H1 (cell line): ENCODE measurements around the gene DNAJC11. TPM values are rescaled to one million over a fixed set of nuclear protein-coding genes. Genes with fewer than 3 reads are reported as not detected.

Experiments used
- CTCF ChIA-PET: fragments of 300-600 bp; sonication (Branson Sonifier 250); formaldehyde crosslinking; loops from one replicate; lab custom pipeline; 2021; ENCODE audit not compliant: partially characterized antibody; lab: Charles Lee
- POLR2A ChIA-PET: fragments of 300-600 bp; sonication (Branson Sonifier 250); formaldehyde crosslinking; loops from one replicate; lab custom pipeline; 2021; ENCODE audit warnings: inconsistent platforms; ENCODE audit not compliant: partially characterized antibody; lab: Charles Lee
- DNase-seq, 2 experiments: peaks; one replicate each; pipeline versions ENCODE4 v3.0.0 to v3.0.0-alpha.2; 2010 to 2022; ENCODE audit warnings: low spot score in 2 of 2, low read depth in 1 of 2, mixed read lengths in 1 of 2
- FAIRE-seq: peaks from 2 replicates; lab custom pipeline; 2011; peaks lifted over from hg19 to GRCh38; lab: Jason Lieb, UNC
- H2AFZ ChIP-seq: 2 replicates; pipeline ENCODE4 v1.8.1; 2012; ENCODE audit warnings: low read length, inconsistent platforms
- H2AK5ac ChIP-seq: 2 replicates; pipeline ENCODE4 v1.6.1; 2013; ENCODE audit warnings: low read depth, low read length
- H2BK120ac ChIP-seq: replicated peaks from 2 replicates; pipeline ENCODE3; 2013; ENCODE audit warnings: low read depth, low read length, inconsistent platforms
- H2BK12ac ChIP-seq: 2 replicates; pipeline ENCODE4 v1.6.1; 2013; ENCODE audit warnings: low read depth, low read length
- H2BK15ac ChIP-seq: 2 replicates; pipeline ENCODE4 v1.6.1; 2013; ENCODE audit warnings: low read length
- H2BK20ac ChIP-seq: 2 replicates; pipeline ENCODE4 v1.6.1; 2013; ENCODE audit warnings: low read length
- H2BK5ac ChIP-seq: 2 replicates; pipeline ENCODE4 v1.6.1; 2013; ENCODE audit warnings: low read depth, low read length
- H3K14ac ChIP-seq: 2 replicates; pipeline ENCODE4 v1.6.1; 2013; ENCODE audit warnings: inconsistent platforms; ENCODE audit not compliant: insufficient read length
- H3K18ac ChIP-seq: 2 replicates; pipeline ENCODE4 v1.6.1; 2013; ENCODE audit warnings: low read length; ENCODE audit errors: extremely low read depth
- H3K23ac ChIP-seq: 2 replicates; pipeline ENCODE4 v1.6.1; 2013; ENCODE audit warnings: inconsistent platforms; ENCODE audit not compliant: insufficient read length
- H3K23me2 ChIP-seq: 2 replicates; pipeline ENCODE4 v1.6.1; 2013; ENCODE audit warnings: low read depth, low read length
- H3K27ac ChIP-seq: 2 replicates; pipeline ENCODE4 v1.6.1; 2011; ENCODE audit warnings: low read depth, low read length, inconsistent platforms
- H3K27me3 ChIP-seq, 4 experiments: replicated peaks in 1 of 4; 1 replicate in 1 of 4; 2 replicates in 3 of 4; pipeline versions ENCODE4 v1.6.1 to v1.8.1; 2011 to 2013; ENCODE audit warnings: low read length in 3 of 4, mild to moderate bottlenecking in 3 of 4, inconsistent platforms in 2 of 4, mixed read lengths in 2 of 4, moderate library complexity in 1 of 4; ENCODE audit not compliant: control insufficient read depth in 3 of 4, insufficient read depth in 3 of 4; ENCODE audit errors: extremely low read depth in 1 of 4
- H3K36me3 ChIP-seq, 4 experiments: 2 replicates each; pipeline versions ENCODE4 v1.6.1 to v1.8.1; 2011 to 2013; ENCODE audit warnings: mild to moderate bottlenecking in 4 of 4, low read length in 3 of 4, moderate library complexity in 2 of 4, control low read depth in 1 of 4, inconsistent platforms in 1 of 4; ENCODE audit not compliant: insufficient read depth in 4 of 4, control insufficient read depth in 2 of 4
- H3K4ac ChIP-seq: replicated peaks from 2 replicates; pipeline ENCODE3; 2013; ENCODE audit warnings: low read length, low read depth, mixed read lengths, inconsistent platforms; ENCODE audit not compliant: insufficient read length
- H3K4me1 ChIP-seq, 4 experiments: replicated peaks in 1 of 4; 1 replicate in 1 of 4; 2 replicates in 3 of 4; pipeline versions ENCODE4 v1.6.1 to v1.8.1; 2011 to 2013; ENCODE audit warnings: low read length in 3 of 4, inconsistent platforms in 2 of 4, mixed read lengths in 1 of 4; ENCODE audit not compliant: insufficient read depth in 4 of 4, control insufficient read depth in 3 of 4
- H3K4me2 ChIP-seq, 2 experiments: 2 replicates each; pipeline versions ENCODE4 v1.6.1 to v1.8.1; 2011 to 2013; ENCODE audit warnings: low read depth in 2 of 2, low read length in 2 of 2, control low read depth in 1 of 2, inconsistent platforms in 1 of 2, mild to moderate bottlenecking in 1 of 2; ENCODE audit not compliant: insufficient read depth in 1 of 2
- H3K4me3 ChIP-seq, 4 experiments: fragments of 200-600, 300-600 bp in 1 of 4; sonication (generic), shearing (Covaris generic), sonication (Bioruptor Twin) in 1 of 4; 2 replicates each; pipeline versions ENCODE4 v1.5.1 to v1.8.1; 2011 to 2016; ENCODE audit warnings: low read length in 4 of 4, low read depth in 3 of 4, control low read depth in 2 of 4, inconsistent platforms in 2 of 4, mild to moderate bottlenecking in 2 of 4, mixed read lengths in 1 of 4, moderate library complexity in 1 of 4; ENCODE audit not compliant: insufficient read depth in 2 of 4; ENCODE audit errors: extremely low read depth in 1 of 4
- H3K56ac ChIP-seq: replicated peaks from 2 replicates; pipeline ENCODE3; 2013; ENCODE audit warnings: low read depth, mild to moderate bottlenecking, mixed read lengths, low read length, inconsistent platforms; ENCODE audit not compliant: insufficient read length
- H3K79me1 ChIP-seq: 2 replicates; pipeline ENCODE4 v1.6.1; 2013; ENCODE audit warnings: low read depth, low read length, control low read depth
- H3K79me2 ChIP-seq, 2 experiments: 2 replicates each; pipeline versions ENCODE4 v1.6.1 to v1.8.1; 2012 to 2013; ENCODE audit warnings: low read length in 2 of 2, mild to moderate bottlenecking in 2 of 2, inconsistent platforms in 1 of 2; ENCODE audit not compliant: insufficient read depth in 2 of 2, control insufficient read depth in 1 of 2
- H3K9ac ChIP-seq, 4 experiments: replicated peaks in 1 of 4; 1 replicate in 1 of 4; 2 replicates in 3 of 4; pipeline versions ENCODE4 v1.6.1 to v1.8.1; 2011 to 2013; ENCODE audit warnings: low read depth in 3 of 4, low read length in 3 of 4, control low read depth in 2 of 4, mild to moderate bottlenecking in 2 of 4, moderate library complexity in 2 of 4, inconsistent platforms in 1 of 4; ENCODE audit errors: extremely low read depth in 1 of 4
- H3K9me3 ChIP-seq, 2 experiments: 2 replicates each; pipeline versions ENCODE4 v1.6.1 to v1.8.1; 2012 to 2013; ENCODE audit warnings: mild to moderate bottlenecking in 2 of 2, moderate library complexity in 2 of 2, control low read depth in 1 of 2, inconsistent platforms in 1 of 2, low read depth in 1 of 2, low read length in 1 of 2, mixed read lengths in 1 of 2; ENCODE audit not compliant: insufficient read depth in 2 of 2
- H4K20me1 ChIP-seq, 2 experiments: replicated peaks in 1 of 2; 2 replicates each; pipeline versions ENCODE3 to v1.8.1; 2011 to 2013; ENCODE audit warnings: inconsistent platforms in 2 of 2, low read length in 2 of 2, mild to moderate bottlenecking in 1 of 2; ENCODE audit not compliant: insufficient read depth in 2 of 2, control insufficient read depth in 1 of 2
- H4K5ac ChIP-seq: 2 replicates; pipeline ENCODE4 v1.6.1; 2013; ENCODE audit warnings: low read length, low read depth, mixed read lengths, inconsistent platforms; ENCODE audit not compliant: insufficient read length
- H4K8ac ChIP-seq: 2 replicates; pipeline ENCODE4 v1.8.0; 2013; ENCODE audit warnings: mild to moderate bottlenecking, moderate library complexity, low read length, inconsistent platforms; ENCODE audit not compliant: insufficient read depth; ENCODE audit errors: extremely low read depth
- H4K91ac ChIP-seq: replicated peaks from 2 replicates; pipeline ENCODE3; 2013; ENCODE audit warnings: low read length, mixed read lengths, inconsistent platforms; ENCODE audit not compliant: insufficient read length
- ASH2L ChIP-seq: fragments of 200-600, 300-600 bp; sonication (generic); IDR thresholded peaks from one replicate; pipeline ENCODE4 v1.7.1; 2017; ENCODE audit warnings: low read length
- CBX5 ChIP-seq: fragments of 300-800, 300-1000 bp; sonication (generic); IDR thresholded peaks from 2 replicates; pipeline ENCODE4 v1.7.1; 2016; ENCODE audit warnings: antibody characterized with exemption, low read length, low read depth
- CBX8 ChIP-seq: fragments of 300-800, 300-1000 bp; sonication (generic); IDR thresholded peaks from 2 replicates; pipeline ENCODE4 v1.7.1; 2016; ENCODE audit warnings: low read depth, low read length, borderline replicate concordance
- CHD1 ChIP-seq: IDR thresholded peaks from 2 replicates; pipeline ENCODE4 v1.6.1; 2012; ENCODE audit warnings: low read depth, low read length, improper control_type of control experiment
- GABPA ChIP-seq: IDR thresholded peaks from 2 replicates; pipeline ENCODE4 v1.6.1; 2011; ENCODE audit warnings: mild to moderate bottlenecking, low read length, moderate library complexity, borderline replicate concordance; ENCODE audit not compliant: insufficient read depth
- HDAC6 ChIP-seq: IDR thresholded peaks from one replicate; pipeline ENCODE4 v1.7.1; 2012; ENCODE audit warnings: low read depth, mild to moderate bottlenecking, inconsistent platforms, low read length, moderate library complexity
- JUN ChIP-seq: IDR thresholded peaks from 2 replicates; pipeline ENCODE4 v1.6.1; 2011; ENCODE audit warnings: low read depth, mild to moderate bottlenecking, improper control_type of control experiment, low read length
- NRF1 ChIP-seq: IDR thresholded peaks from 2 replicates; pipeline ENCODE4 v1.6.1; 2011; ENCODE audit warnings: mild to moderate bottlenecking, low read depth, low read length, improper control_type of control experiment
- SIX5 ChIP-seq: IDR thresholded peaks from 2 replicates; pipeline ENCODE4 v1.6.1; 2011; ENCODE audit warnings: mild to moderate bottlenecking, low read depth, low read length
- SP2 ChIP-seq: IDR thresholded peaks from 2 replicates; pipeline ENCODE4 v1.6.1; 2012; ENCODE audit warnings: mild to moderate bottlenecking, low read length, inconsistent platforms
- SUZ12 ChIP-seq: fragments of 200-600 bp; sonication (generic); IDR thresholded peaks from 2 replicates; pipeline ENCODE4 v1.6.1; 2012; ENCODE audit warnings: mild to moderate bottlenecking, inconsistent platforms, low read length, moderate library complexity, mixed read lengths
- TAF7 ChIP-seq: optimal IDR thresholded peaks from 2 replicates; pipeline ENCODE3; 2011; ENCODE audit warnings: low read depth, mild to moderate bottlenecking, inconsistent platforms, low read length, moderate library complexity, borderline replicate concordance
- USF2 ChIP-seq: IDR thresholded peaks from 2 replicates; pipeline ENCODE4 v1.6.1; 2011; ENCODE audit warnings: low read length, improper control_type of control experiment
- WGBS, 2 experiments: shearing (Covaris generic) in 1 of 2; methylation state at CpG; one replicate each; pipeline versions ENCODE4 v1.1.6 to v1.1.7; 2013 to 2015; ENCODE audit warnings: low lambda C conversion rate in 2 of 2, mixed read lengths in 2 of 2, inconsistent platforms in 1 of 2, low coverage in 1 of 2, missing lambda C conversion rate in 1 of 2; ENCODE audit not compliant: insufficient replicate concordance in 2 of 2, insufficient coverage in 1 of 2, insufficient read length in 1 of 2; ENCODE audit errors: extremely low coverage in 1 of 2, missing lambda C conversion rate in 1 of 2; 5-methylcytosine and 5-hydroxymethylcytosine counted together
- polyA plus RNA-seq, 7 experiments: library from polyadenylated mRNA; depleted of rRNA in 3 of 7; stranded (reverse) in 5 of 7; unstranded in 2 of 7; fragments of >200 nt in 5 of 7; fragments of 200-250 nt in 2 of 7; gene quantifications; 1 replicate in 5 of 7; 2 replicates in 1 of 7; 4 replicates in 1 of 7; pipeline versions ENCODE4 v1.2.1 to v1.2.3, GENCODE V29; 2011 to 2013; ENCODE audit warnings: missing spikeins in 2 of 7, mixed read lengths in 2 of 7
- total RNA-seq: library from RNA; stranded (reverse); fragmentation: NEBNext Ultra II Directional; extraction: Animal tissue kit (Norgen Biotek cat#: 25700); gene quantifications from 2 replicates; pipeline ENCODE4 v1.2.1, GENCODE V29; 2021

DNAJC11 gene
- total and polyA plus RNA-seq, 2 of the 8 experiments (the other 6 are each of a cell fraction or from before 2014, with no cell fraction given): 43.9 to 90.9 TPM

GRCh38 chr1:6637770-6638169 lies 63.8 kb downstream of the DNAJC11 start:
- no peaks in the 10 kb centered on the region for H3K9me3 ChIP-seq
- H3K14ac ChIP-seq: no peak overlapping the region
- no peak overlapping the region for H3K18ac ChIP-seq
- no peak overlapping the region for H3K27ac ChIP-seq
- H2BK5ac ChIP-seq: no peak overlapping the region
- H3K79me1 ChIP-seq: no peaks in the 10 kb centered on the region
- H2BK12ac ChIP-seq: no peak overlapping the region
- no peak overlapping the region for H3K9ac ChIP-seq
- ChIA-PET CTCF (interaction anchor here (1.0 to 3.1 kb wide), 7 partner anchors 9 to 124 kb away, joined by 3 to 28 read pairs (median 4); no protein-coding TSS in a partner anchor), POLR2A (interaction anchor here (1.4 kb wide), 1 partner anchor 17 kb away, joined by 3 read pairs; no protein-coding TSS in a partner anchor)
- no peak overlapping the region for H2AK5ac ChIP-seq
- H4K8ac ChIP-seq: no peak overlapping the region
- WGBS, 2 experiments: 89% methylated on average over 8 of the region's 9 CpGs; no CpG with 5 or more reads in 1 of the 2 experiments
- H3K27me3 ChIP-seq: no peaks in the 10 kb centered on the region
- H3K79me2 ChIP-seq: no peaks in the 10 kb centered on the region
- H3K23ac ChIP-seq: no peak overlapping the region
- H4K91ac ChIP-seq: no peak overlapping the region
- no peak overlapping the region for H2BK120ac ChIP-seq
- DNase-seq: no peak
- H2BK20ac ChIP-seq: no peak overlapping the region
- no peak overlapping the region for H4K5ac ChIP-seq
- no peak for FAIRE-seq
- H4K20me1 ChIP-seq: peaks cover 6 to 9% of the 10 kb centered on the region in 2 experiments
- H3K36me3 ChIP-seq: peaks cover 31 to 70% (median 57%) of the 10 kb centered on the region in 4 experiments
- H2BK15ac ChIP-seq: no peak overlapping the region
- H2AFZ ChIP-seq: no peak overlapping the region
- no peaks in the 10 kb centered on the region for H3K23me2 ChIP-seq
- no peaks in the 10 kb centered on the region for H3K4me1 ChIP-seq
- H3K4me2 ChIP-seq: no peak overlapping the region
- TF ChIP-seq TAF7: no peak
- TF ChIP-seq USF2: no peak
- TF ChIP-seq SP2: no peak
- no peak for TF ChIP-seq JUN
- TF ChIP-seq CBX8: no peak
- TF ChIP-seq GABPA: no peak
- TF ChIP-seq CBX5: no peak
- no peak for TF ChIP-seq CHD1
- TF ChIP-seq ASH2L: no peak
- no peak for TF ChIP-seq SIX5
- no peak for TF ChIP-seq SUZ12
- TF ChIP-seq NRF1: no peak
- no peak for TF ChIP-seq HDAC6
- H3K4me3 ChIP-seq: no peak overlapping the region
- no peak overlapping the region for H3K4ac ChIP-seq
- H3K56ac ChIP-seq: no peak overlapping the region
